ENCODE results near the gene RAB11FIP3. TPM values are rescaled to one million over a fixed set of nuclear protein-coding genes. Genes with fewer than 3 reads are reported as not detected.
A peak's percentile ranks its signal among the peaks of the same experiment; 100 is the strongest.

Gene RAB11FIP3
- total and polyA plus RNA-seq, 2 experiments from 2014 or later: 1.2 to 27.8 TPM

DNA sequence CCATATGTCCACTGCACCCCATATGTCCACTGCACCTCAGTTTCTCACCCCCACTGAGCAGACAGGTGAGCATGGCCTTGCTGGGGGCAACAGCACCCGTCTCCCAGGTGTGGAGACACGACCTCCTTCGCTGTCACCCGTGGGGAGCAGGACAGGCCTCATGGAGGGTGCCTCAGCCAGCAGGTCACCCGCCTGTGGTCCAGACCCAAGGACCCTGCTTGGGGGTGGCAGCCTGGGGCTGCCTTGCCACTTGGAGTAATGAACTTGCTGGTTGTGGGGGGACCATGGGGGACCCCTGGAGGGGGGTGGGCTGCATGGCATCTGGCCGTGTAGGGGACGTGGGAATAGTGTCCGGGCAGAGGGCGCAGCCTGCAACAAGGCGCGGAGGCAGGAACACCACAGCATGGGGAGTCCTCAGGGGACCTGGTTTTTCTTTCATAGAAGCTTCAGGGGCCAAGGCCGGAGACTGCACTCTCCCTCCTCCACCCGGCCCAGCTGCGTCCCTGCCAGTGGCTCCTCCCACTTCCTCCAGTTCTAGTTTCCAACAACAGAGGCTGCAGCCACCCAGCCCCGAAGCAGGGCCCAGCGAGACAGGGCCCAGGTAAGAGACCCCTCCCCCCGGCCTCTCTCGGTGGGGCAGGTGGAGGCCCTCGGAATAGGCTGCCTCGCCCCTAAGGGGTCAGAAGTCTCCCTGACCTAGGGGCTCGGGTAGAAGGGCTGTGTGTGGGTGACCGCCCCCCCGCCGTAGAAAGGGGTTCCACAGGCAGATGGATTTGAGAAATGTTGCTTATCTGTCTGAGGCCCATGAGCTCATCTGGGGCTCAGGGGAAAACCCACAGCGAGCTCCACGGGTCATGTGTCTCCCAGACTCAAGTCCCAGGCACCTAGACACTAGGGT lies 141.3 kb downstream of the RAB11FIP3 start, which contains the start of gene NHLRC4:
Gene NHLRC4 (plus strand): TSS at position 531 of the 898 bp plus-strand sequence. CDS start 1,043 bp downstream, outside the sequence.
- WGBS, 2 experiments (ENCODE audit: low coverage in 1 of 2, low lambda C conversion rate in 2 of 2, missing lambda C conversion rate in 2 of 2): 40 to 45% methylated on average over 26 of the region's 26 CpGs
- H3K27ac ChIP-seq: no peak within 1 kb of the TSS
- in situ Hi-C loops (cut with MboI): no loop called here

DNA sequence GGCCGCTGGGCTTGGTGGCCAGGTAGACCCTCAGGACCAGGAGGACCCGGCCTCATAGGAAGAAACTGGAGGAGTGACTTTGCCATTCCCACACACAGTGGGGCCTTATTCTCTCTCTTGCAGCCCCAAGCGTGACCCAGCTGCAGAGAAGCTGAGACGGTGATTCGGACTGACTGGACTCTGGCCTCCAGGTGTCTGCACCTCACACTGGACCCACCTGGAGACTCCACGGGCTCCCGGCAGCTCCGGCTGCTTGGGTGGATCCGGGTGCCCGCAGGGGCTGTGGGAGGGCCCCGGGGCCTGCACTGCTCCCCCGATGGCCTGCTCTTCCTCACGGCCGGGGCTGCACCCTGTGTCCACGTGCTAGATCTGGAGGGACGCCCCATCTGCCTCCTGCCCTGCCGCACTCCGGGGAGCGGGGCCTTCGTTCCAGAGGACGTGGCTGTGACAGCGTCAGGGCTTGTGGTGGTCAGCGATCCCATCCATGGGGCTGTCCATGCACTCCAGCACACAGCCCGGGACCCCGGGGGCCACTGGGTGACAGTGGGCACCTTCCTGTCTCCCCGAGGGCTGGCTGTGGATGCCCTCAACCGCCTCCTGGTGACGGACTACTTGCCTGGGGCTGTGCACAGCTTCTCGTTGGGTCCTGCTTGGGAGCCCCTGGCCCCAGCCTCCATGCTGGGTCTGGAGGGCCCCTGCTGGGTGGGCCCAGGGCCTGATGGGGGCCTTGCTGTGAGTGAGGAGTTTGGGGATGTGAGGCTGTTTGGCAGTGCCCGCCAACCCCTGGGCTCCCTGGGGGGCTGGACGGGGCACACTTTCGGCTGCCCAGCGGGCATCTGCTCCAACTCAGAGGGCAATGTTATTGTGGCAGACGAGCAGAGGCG lies 142.2 kb downstream of the RAB11FIP3 start:
- no peak overlapping the region for H2AFZ ChIP-seq
- H3K9me3 ChIP-seq (ENCODE audit: low read depth): no peaks in the 10 kb centered on the region
- no peaks in the 10 kb centered on the region for H3K36me3 ChIP-seq (ENCODE audit: low read depth)
- in situ Hi-C loops (cut with MboI): no loop called here
- H3K79me2 ChIP-seq (ENCODE audit: insufficient read depth): peaks cover 30% of the 10 kb centered on the region
- no peak overlapping the region for H3K27ac ChIP-seq
- 0 out of 2 replicates have a peak, but pooled peaks cover 6% of the 10 kb centered on the region for H3F3A ChIP-seq (ENCODE audit: insufficient read depth)
- no peak for DNase-seq
- no peaks in the 10 kb centered on the region for H3K27me3 ChIP-seq (replicated peaks; ENCODE audit: insufficient read depth)
- no peak overlapping the region for H3K4me3 ChIP-seq
- 92 to 94% methylated on average over 29 to 34 of the region's 35 CpGs for WGBS, 2 experiments (ENCODE audit: low coverage in 1 of 2, low lambda C conversion rate in 2 of 2, missing lambda C conversion rate in 2 of 2)
- H3K4me1 ChIP-seq (ENCODE audit: insufficient read depth): 0 out of 2 replicates have a peak, but pooled peaks cover 4% of the 10 kb centered on the region
- no peak for TF ChIP-seq EZH2phosphoT487 (IDR thresholded peaks at IDR 0.05; ENCODE audit: insufficient read depth, low read depth)
- no peak for TF ChIP-seq EZH2 (IDR thresholded peaks at IDR 0.05; ENCODE audit: insufficient read depth, poor library complexity, severe bottlenecking)
- no peaks in the 10 kb centered on the region for H4K20me1 ChIP-seq (ENCODE audit: insufficient read depth)
- H3K9me2 ChIP-seq (ENCODE audit: insufficient read depth): no peaks in the 10 kb centered on the region
- no peak overlapping the region for H3K4me2 ChIP-seq (ENCODE audit: unreplicated experiment)
- no peak overlapping the region for H3K9ac ChIP-seq

More for the DNA sequence above, 141.3 kb downstream of the RAB11FIP3 start, which contains the start of gene NHLRC4:
- Histone ChIP-seq H3K4me2 (ENCODE audit: unreplicated experiment) (no peak within 1 kb of the TSS), H3K4me1 (ENCODE audit: insufficient read depth) (0 out of 2 replicates have a peak, but pooled peaks cover 4% of the 10 kb centered on the region), H3K9me3 (ENCODE audit: low read depth) (no peaks in the 10 kb centered on the region), H3K9me2 (ENCODE audit: insufficient read depth) (no peaks in the 10 kb centered on the region), H3K9ac (no peak within 1 kb of the TSS), H3F3A (ENCODE audit: insufficient read depth) (0 out of 2 replicates have a peak, but pooled peaks cover 6% of the 10 kb centered on the region), H2AFZ (peak within 1 kb of the TSS; percentile 62; the same call in 1 of the 2 replicates), H3K36me3 (ENCODE audit: low read depth) (no peaks in the 10 kb centered on the region), H3K79me2 (ENCODE audit: insufficient read depth) (peaks cover 21% of the 10 kb centered on the region), H3K4me3 (no peak within 1 kb of the TSS), H3K27me3 (replicated peaks; ENCODE audit: insufficient read depth) (no peaks in the 10 kb centered on the region), H4K20me1 (ENCODE audit: insufficient read depth) (no peaks in the 10 kb centered on the region)
- TF ChIP-seq EZH2 (IDR thresholded peaks at IDR 0.05; ENCODE audit: insufficient read depth, poor library complexity, severe bottlenecking) (no peak), EZH2phosphoT487 (IDR thresholded peaks at IDR 0.05; ENCODE audit: insufficient read depth, low read depth) (no peak)
- peak; percentile 63 for DNase-seq

DNA sequence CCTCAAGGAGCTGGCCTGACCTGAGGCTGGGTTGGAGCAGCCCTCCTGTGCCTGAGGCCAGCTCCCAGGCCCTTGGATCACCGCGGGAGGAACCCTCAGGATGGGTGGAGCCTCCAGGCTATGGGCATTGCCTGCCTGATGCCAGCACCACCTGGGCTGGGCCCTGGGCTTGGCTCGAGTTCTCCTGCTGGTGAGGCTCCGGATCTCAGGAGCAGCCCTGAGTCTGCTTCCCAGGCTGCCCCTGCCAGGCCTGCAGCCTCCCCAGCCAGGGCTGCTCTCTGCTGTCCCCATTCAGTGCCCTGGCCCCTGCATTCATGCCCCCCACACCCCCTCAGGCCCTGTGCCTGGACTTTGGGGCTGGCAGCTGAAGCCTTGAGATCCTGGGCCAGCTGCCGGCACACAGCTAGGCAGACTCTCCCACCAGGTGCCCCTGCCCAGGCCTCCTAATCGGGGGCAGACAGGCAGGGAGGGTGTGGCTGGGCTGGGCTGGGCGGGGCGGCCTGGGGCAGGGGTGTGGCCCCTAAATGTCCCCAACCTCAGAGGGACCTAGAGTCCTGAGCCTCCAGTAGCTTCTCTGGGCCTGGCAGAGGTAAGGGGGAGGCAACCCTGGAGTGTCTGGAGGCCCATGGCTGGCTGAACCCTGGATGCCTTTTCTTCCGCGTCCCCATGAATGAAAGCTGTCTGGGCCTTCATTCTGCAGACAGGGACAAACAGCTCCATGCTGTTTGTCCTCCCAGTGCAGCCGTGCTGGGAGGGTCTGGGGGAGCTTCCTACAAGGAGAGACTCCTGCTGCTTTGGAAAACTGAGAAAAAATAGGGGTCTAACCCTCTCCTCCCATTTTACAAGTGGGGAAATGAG lies 143.2 kb downstream of the RAB11FIP3 start:
- H3K9me3 ChIP-seq (ENCODE audit: low read depth): no peaks in the 10 kb centered on the region
- H3K4me1 ChIP-seq (ENCODE audit: insufficient read depth): 0 out of 2 replicates have a peak, but pooled peaks cover 4% of the 10 kb centered on the region
- no peak for TF ChIP-seq EZH2 (IDR thresholded peaks at IDR 0.05; ENCODE audit: insufficient read depth, poor library complexity, severe bottlenecking)
- TF ChIP-seq EZH2phosphoT487 (IDR thresholded peaks at IDR 0.05; ENCODE audit: insufficient read depth, low read depth): no peak
- H3K9me2 ChIP-seq (ENCODE audit: insufficient read depth): no peaks in the 10 kb centered on the region
- no peaks in the 10 kb centered on the region for H3K36me3 ChIP-seq (ENCODE audit: low read depth)
- H2AFZ ChIP-seq: peak overlapping the region; percentile 76
- H3K79me2 ChIP-seq (ENCODE audit: insufficient read depth): peaks cover 36% of the 10 kb centered on the region
- H3K4me3 ChIP-seq: peak overlapping the region; percentile 99
- H3K4me2 ChIP-seq (ENCODE audit: unreplicated experiment): peak overlapping the region; percentile 80
- H3K27ac ChIP-seq: no peak overlapping the region
- peak overlapping the region; percentile 84 for H3K9ac ChIP-seq
- no peaks in the 10 kb centered on the region for H3K27me3 ChIP-seq (replicated peaks; ENCODE audit: insufficient read depth)
- 75% methylated on average over 9 to 11 of the region's 11 CpGs for WGBS, 2 experiments (ENCODE audit: low coverage in 1 of 2, low lambda C conversion rate in 2 of 2, missing lambda C conversion rate in 2 of 2)
- 0 out of 2 replicates have a peak, but pooled peaks cover 6% of the 10 kb centered on the region for H3F3A ChIP-seq (ENCODE audit: insufficient read depth)
- no peaks in the 10 kb centered on the region for H4K20me1 ChIP-seq (ENCODE audit: insufficient read depth)
- no peak for DNase-seq
- in situ Hi-C loops (cut with MboI): no loop called here

Measured in GM23248 (cell line).